PFSK-1 (cell line): ENCODE data around the gene DOHH.

ENCODE experiments used
- POLR2AphosphoS5 ChIP-seq: IDR thresholded peaks from 2 replicates; pipeline ENCODE4 v1.6.1; 2012; ENCODE audit warnings: low read depth, mild to moderate bottlenecking, control low read depth, low read length, moderate library complexity
- REST ChIP-seq, 2 experiments: IDR thresholded peaks; 2 replicates each; pipeline versions ENCODE4 v1.6.1 to v1.8.0; 2011 to 2012; ENCODE audit warnings: low read depth in 2 of 2, low read length in 2 of 2, control low read depth in 1 of 2, inconsistent platforms in 1 of 2, mild to moderate bottlenecking in 1 of 2, moderate library complexity in 1 of 2; ENCODE audit not compliant: insufficient read depth in 1 of 2
- SIN3A ChIP-seq: IDR thresholded peaks from 2 replicates; pipeline ENCODE4 v1.6.1; 2012; ENCODE audit warnings: mild to moderate bottlenecking, low read length, moderate library complexity, borderline replicate concordance; ENCODE audit not compliant: insufficient read depth
- TAF1 ChIP-seq: IDR thresholded peaks from 2 replicates; pipeline ENCODE4 v1.6.1; 2012; ENCODE audit warnings: low read length, control low read depth, borderline replicate concordance; ENCODE audit not compliant: insufficient read depth

GRCh38 chr19:3537101-3537437, 36.6 kb upstream of the DOHH start:
- TF ChIP-seq TAF1 (no peak), POLR2AphosphoS5 (no peak; the same call in 1 of the 2 replicates), SIN3A (no peak), REST (IDR thresholded peaks at IDR 0.05; ENCODE audit: insufficient read depth in 1 of 2, low read depth in 2 of 2, low read length in 2 of 2) (no peak)
